Esophagus (tissue), 2 donors: Measurements from ENCODE around the gene INHBE. TPM values are rescaled to one million over a fixed set of nuclear protein-coding genes. Genes with fewer than 3 reads are reported as not detected.
"Not testable (repeated sequence)": the region's sequence is repeated elsewhere in the genome, so short reads cannot be mapped to it uniquely, and the experiment has no call there.

Experiments
- H3K27ac ChIP-seq, 2 donors: one replicate each; pipeline ENCODE4 v1.5.1; 2013; ENCODE audit warnings: low read depth in 2 of 2, mild to moderate bottlenecking in 2 of 2, inconsistent platforms in 1 of 2, low read length in 1 of 2, moderate library complexity in 1 of 2
- H3K27me3 ChIP-seq, 2 donors: one replicate each; pipeline ENCODE4 v1.6.1; 2013; ENCODE audit warnings: low read length in 2 of 2, control low read depth in 1 of 2, mild to moderate bottlenecking in 1 of 2; ENCODE audit not compliant: insufficient read depth in 2 of 2, control insufficient read depth in 1 of 2
- H3K36me3 ChIP-seq, 2 donors: one replicate each; pipeline ENCODE4 v1.6.1; 2013; ENCODE audit warnings: low read length in 1 of 2; ENCODE audit not compliant: control insufficient read depth in 2 of 2, insufficient read depth in 2 of 2
- H3K4me1 ChIP-seq, 2 donors: one replicate each; pipeline ENCODE4 v1.6.1; 2013; ENCODE audit warnings: low read length in 1 of 2; ENCODE audit not compliant: control insufficient read depth in 2 of 2, insufficient read depth in 2 of 2
- H3K4me3 ChIP-seq, 2 donors: one replicate each; pipeline ENCODE4 v1.5.1; 2013; ENCODE audit warnings: low read length in 2 of 2, mild to moderate bottlenecking in 2 of 2, low read depth in 1 of 2, moderate library complexity in 1 of 2
- H3K9me3 ChIP-seq, 2 donors: one replicate each; pipeline ENCODE4 v1.6.1; 2013; ENCODE audit warnings: mild to moderate bottlenecking in 2 of 2, low read depth in 1 of 2, low read length in 1 of 2, moderate library complexity in 1 of 2; ENCODE audit not compliant: control insufficient read depth in 2 of 2, insufficient read depth in 1 of 2
- WGBS, 2 donors: extraction: QIAGEN DNeasy Blood & Tissue Kit; methylation state at CpG; one replicate each; pipeline ENCODE4 v1.1.7; 2013; 5-methylcytosine and 5-hydroxymethylcytosine counted together
- polyA plus RNA-seq, 2 donors: library from polyadenylated mRNA; stranded (reverse); fragments of 200-250 nt; gene quantifications; one replicate each; pipeline ENCODE4 v1.2.3, GENCODE V29; 2013
- donor health status: healthy with polysubstance abuse.
- donor health status: Bipolar disorder and iron deficiency.

The INHBE gene
- polyA plus RNA-seq, 2 donors, result 0.01 TPM; not detected in 1

DNA sequence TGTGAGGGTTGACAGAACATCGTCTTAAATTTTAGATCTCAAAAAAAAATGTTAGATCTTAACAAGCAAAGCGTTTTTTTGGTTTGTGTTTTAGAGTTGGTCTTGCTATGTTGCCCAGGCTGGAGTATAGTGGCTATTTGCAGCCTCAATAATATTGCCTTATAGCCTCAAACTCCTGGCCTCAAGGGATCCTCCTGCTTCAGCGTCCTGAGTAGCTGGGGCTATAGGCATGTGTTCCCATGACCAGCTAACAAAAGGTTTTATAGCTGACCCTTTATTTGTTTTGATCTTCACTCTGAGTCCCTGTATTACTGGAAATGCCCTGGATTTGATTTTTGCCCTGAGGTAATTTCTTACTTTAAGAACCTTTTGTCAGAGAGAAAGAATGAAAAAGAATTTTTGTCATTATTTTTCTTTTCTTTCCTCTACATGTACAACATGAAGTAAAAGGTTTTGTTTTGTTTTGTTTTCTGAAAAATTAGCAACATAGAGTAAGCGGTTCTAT is 15.3 kb upstream of the INHBE start:
- 76 to 79% methylated on average over 4 of the region's 4 CpGs for WGBS, 2 donors

DNA sequence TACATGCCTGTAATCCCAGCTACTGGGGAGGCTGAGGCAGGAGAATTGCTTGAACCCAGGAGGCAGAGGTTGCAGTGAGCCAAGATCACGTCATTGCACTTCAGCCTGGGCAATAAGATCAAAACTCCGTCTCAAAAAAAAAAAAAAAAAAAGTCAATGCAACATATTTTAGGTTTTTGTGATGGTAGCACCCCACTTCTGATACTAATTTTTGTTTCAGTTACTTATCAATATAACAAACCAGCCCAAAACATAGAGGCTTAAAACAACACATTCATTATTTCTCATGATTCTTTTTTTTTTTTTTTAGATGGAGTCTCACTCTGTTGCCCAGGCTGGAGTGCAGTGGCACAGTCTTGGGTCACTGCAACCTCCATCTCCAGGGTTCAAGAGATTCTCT is 13.7 kb upstream of the INHBE start:
- not testable (repeated sequence) for H3K36me3 ChIP-seq, H3K4me3 ChIP-seq, H3K27me3 ChIP-seq, H3K4me1 ChIP-seq, H3K9me3 ChIP-seq, H3K27ac ChIP-seq
- WGBS, 2 donors, result 79 to 86% methylated on average over 2 of the region's 2 CpGs

More for the DNA sequence above, 15.3 kb upstream of the INHBE start:
- no peaks in the 10 kb centered on the region for H3K36me3 ChIP-seq
- no peak overlapping the region for H3K4me3 ChIP-seq
- H3K27ac ChIP-seq, result no peak overlapping the region
- no peaks in the 10 kb centered on the region for H3K4me1 ChIP-seq
- no peaks in the 10 kb centered on the region for H3K9me3 ChIP-seq
- H3K27me3 ChIP-seq, result no peaks in the 10 kb centered on the region

DNA sequence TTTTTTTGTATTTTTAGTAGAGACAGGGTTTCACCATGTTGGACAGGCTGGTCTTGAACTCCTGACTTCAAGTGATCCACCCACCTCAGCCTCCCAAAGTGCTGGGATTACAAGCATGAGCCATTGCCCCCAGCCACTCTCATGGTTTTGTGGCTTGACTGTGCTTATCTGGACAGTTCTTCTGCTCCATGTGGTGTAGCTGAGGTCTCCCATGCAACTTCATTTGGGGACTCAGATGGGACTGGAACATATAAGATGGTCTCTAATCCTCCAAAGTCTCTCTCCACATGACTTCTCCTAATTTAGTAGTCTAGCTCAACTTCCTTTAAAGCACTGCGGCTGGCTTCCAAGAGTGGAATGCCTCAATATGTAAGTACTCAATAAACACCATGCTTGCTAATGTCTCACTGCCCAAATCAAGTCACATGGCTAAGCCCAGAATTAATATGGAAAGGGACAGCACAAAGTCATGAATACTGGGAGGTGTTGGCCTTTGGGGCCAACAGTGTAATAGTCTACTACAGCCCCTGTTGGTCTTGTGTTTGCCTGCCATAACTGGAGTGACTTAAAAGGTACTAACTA is 13.2 kb upstream of the INHBE start:
- Histone ChIP-seq H3K27me3 (no peaks in the 10 kb centered on the region), H3K36me3 (no peaks in the 10 kb centered on the region), H3K4me1 (no peaks in the 10 kb centered on the region), H3K27ac (no peak overlapping the region), H3K4me3 (no peak overlapping the region), H3K9me3 (no peaks in the 10 kb centered on the region)
- 43 to 79% methylated on average over 1 of the region's 1 CpG for WGBS, 2 donors

DNA sequence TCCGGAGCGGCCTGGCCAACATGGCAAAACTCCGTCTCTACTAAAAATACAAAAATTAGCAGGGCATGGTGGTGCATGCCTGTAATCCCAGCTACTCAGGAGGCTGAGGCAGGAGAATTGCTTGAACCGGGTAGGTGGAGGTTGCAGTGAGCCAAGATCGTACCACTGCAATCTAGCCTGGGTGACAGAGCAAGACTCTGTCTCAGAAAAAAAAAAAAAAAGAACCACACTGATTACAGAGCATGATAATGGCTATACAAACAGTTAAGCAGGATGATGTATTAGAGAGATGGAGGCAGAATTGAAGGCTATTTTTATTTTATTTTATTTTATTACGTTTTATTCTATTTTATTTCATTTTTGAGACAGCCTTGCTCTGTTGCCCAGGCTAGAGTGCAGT is 10.8 kb upstream of the INHBE start:
- H3K4me1 ChIP-seq, H3K27me3 ChIP-seq, H3K9me3 ChIP-seq, H3K36me3 ChIP-seq, H3K4me3 ChIP-seq, H3K27ac ChIP-seq: not testable (repeated sequence)
- whole genome bisulfite sequencing, 2 donors, result 83 to 84% methylated on average over 6 of the region's 6 CpGs

- Histone ChIP-seq H3K36me3 (no peaks in the 10 kb centered on the region), H3K9me3 (no peaks in the 10 kb centered on the region), H3K27me3 (no peaks in the 10 kb centered on the region), H3K4me1 (no peaks in the 10 kb centered on the region), H3K27ac (no peak overlapping the region), H3K4me3 (no peak overlapping the region)
- WGBS, 2 donors, result 62 to 76% methylated on average over 5 of the region's 5 CpGs
These were observed 10.4 kb upstream of the INHBE start for GRCh38 chr12:57444744-57445143.

DNA sequence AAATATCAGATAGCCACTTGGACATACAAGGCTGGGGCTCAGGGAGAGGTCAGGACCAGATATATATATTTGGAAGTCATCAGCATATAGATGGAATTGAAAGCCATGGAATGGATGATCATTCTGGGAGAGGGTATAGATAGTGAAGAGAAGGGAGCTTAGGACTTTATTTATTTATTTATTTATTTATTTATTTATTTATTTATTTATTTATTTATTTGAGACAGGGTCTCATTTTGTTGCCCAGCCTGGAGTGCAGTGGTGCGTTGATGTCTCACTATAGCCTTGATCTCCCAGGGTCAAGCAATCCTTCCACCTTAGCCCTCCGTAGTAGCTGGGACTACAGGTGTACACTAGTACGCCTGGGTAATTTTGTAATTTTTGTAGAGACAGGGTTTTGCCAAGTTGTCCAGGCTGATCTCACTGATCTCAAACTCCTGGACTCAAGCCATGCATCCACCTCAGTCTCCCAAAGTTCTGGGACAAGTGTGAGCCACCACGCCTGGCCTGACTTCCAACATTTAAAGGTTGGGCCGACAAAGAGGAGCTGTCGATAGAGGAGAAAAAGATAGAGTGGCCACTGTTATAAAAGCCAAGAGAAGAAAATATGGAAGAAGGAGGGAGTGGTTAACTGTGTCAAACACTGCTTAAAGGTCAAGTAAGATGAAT is 8.7 kb upstream of the INHBE start:
- no peak overlapping the region for H3K4me3 ChIP-seq
- no peaks in the 10 kb centered on the region for H3K4me1 ChIP-seq
- H3K36me3 ChIP-seq, result no peaks in the 10 kb centered on the region
- H3K9me3 ChIP-seq, result no peaks in the 10 kb centered on the region
- WGBS, 2 donors, result 98% methylated on average over 6 of the region's 6 CpGs
- H3K27me3 ChIP-seq, result no peaks in the 10 kb centered on the region
- no peak overlapping the region for H3K27ac ChIP-seq

DNA sequence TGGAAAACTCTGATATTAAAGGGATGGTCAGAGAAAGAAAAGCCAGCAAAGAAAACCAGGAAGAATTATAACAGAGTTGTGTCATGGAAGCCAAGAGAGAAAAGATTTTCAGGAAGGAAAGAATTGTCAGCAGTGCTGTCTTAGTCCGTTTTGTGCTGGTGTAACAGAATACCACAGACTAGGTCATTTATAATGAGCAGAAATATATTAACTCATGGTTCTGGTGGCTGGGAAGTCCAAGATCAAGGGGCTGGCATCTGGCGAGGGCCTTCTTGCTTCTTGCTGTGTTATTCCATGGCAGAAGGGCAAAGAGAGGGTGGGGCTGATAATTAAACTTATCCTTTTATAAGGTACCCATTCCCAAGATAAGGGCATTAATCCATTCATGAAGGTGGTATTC is 6.4 kb upstream of the INHBE start:
- H3K27me3 ChIP-seq, result no peaks in the 10 kb centered on the region
- 82 to 94% methylated on average over 2 of the region's 2 CpGs for WGBS, 2 donors
- no peak overlapping the region for H3K4me3 ChIP-seq
- H3K36me3 ChIP-seq, result no peaks in the 10 kb centered on the region
- no peaks in the 10 kb centered on the region for H3K4me1 ChIP-seq
- no peaks in the 10 kb centered on the region for H3K9me3 ChIP-seq
- H3K27ac ChIP-seq, result no peak overlapping the region

GRCh38 chr12:57449375-57449774 is 5.7 kb upstream of the INHBE start:
- Histone ChIP-seq H3K9me3 (no peaks in the 10 kb centered on the region), H3K4me1 (no peaks in the 10 kb centered on the region), H3K4me3 (no peak overlapping the region), H3K27me3 (no peaks in the 10 kb centered on the region), H3K36me3 (no peaks in the 10 kb centered on the region), H3K27ac (no peak overlapping the region)
- 97 to 98% methylated on average over 7 of the region's 7 CpGs for WGBS, 2 donors

- 76 to 88% methylated on average over 3 of the region's 3 CpGs for WGBS, 2 donors
- no peaks in the 10 kb centered on the region for H3K9me3 ChIP-seq
These were observed 5.0 kb upstream of the INHBE start for GRCh38 chr12:57450057-57450456.

DNA sequence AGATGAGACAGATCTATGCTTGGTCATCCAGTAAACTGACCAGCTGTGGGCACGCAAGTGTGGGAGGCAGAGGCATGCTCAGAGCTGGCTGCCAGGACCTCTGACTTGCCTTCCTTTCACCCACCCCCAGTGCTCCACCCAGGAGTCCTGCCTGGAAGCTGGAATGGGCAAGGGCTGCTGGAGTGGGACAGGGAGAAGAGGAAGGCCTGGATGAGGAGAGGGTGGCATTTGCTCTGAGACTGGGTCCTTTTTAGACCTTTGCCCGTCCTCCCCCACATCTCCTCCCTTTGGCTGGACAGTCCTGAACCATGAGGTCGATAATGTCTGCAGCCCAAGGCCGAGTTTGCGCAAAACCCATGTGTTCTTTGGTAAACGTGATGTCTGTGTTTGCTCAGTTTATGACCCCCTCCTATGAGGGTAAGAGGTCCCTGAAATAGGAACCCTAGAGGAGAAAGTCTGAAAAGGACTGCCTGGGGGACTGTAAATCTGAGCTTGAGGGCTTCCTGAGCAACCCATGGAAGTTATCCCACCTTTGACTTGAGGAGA is 3.8 kb upstream of the INHBE start:
- H3K4me1 ChIP-seq, result no peaks in the 10 kb centered on the region

More at GRCh38 chr12:57450057-57450456, 5.0 kb upstream of the INHBE start:
- Histone ChIP-seq H3K36me3 (no peaks in the 10 kb centered on the region), H3K4me3 (no peak overlapping the region), H3K27me3 (no peaks in the 10 kb centered on the region), H3K27ac (no peak overlapping the region), H3K4me1 (no peaks in the 10 kb centered on the region)

More for the DNA sequence above, 3.8 kb upstream of the INHBE start:
- H3K36me3 ChIP-seq, result no peaks in the 10 kb centered on the region
- H3K4me3 ChIP-seq, result no peak overlapping the region
- 64 to 82% methylated on average over 6 of the region's 6 CpGs for WGBS, 2 donors
- H3K9me3 ChIP-seq, result no peaks in the 10 kb centered on the region
- no peak overlapping the region for H3K27ac ChIP-seq
- no peaks in the 10 kb centered on the region for H3K27me3 ChIP-seq
